GM21717 (cell line): ENCODE data around the gene KLHDC8A.
"Not testable (repeated sequence)": the region's sequence is repeated elsewhere in the genome, so short reads cannot be mapped to it uniquely, and the experiment has no call there.

Experiments used
- ATAC-seq: cut with Tn5 transposase; IDR thresholded peaks from one replicate; pipeline ENCODE4 v1.9.1; 2021; ENCODE audit warnings: mild to moderate bottlenecking, moderate library complexity; ENCODE audit not compliant: unreplicated experiment

Gene KLHDC8A

GRCh38 chr1:205298191-205298994 lies 58.3 kb downstream of the KLHDC8A start:
- no peak for ATAC-seq

DNA sequence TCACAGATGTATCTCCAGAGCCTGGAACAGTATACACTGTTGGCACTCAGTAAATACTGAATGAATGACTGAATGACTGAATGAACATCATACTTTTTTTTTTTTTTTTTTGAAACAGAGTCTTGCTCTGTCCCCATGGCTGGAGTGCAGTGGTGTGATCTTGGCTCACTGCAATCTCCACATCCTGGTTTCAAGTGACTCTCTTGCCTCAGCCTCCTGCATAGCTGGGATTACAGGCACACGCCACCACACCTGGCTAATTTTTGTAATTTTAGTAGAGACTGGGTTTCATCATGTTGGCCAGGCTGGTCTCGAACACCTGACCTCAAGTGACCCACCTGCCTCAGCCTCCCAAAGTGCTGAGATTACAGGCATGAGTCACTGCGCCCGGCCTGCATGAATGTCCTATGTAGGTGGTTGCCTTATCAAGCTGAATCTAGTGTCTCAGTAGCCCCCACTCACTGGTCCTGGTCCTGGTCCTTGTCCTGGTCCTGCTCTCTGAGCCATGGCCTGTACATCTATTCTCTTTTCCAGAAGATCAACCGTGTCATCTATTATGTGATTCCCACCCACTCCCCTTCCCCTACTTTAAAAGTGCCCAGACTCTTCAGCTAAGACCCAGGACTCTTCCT lies 59.1 kb downstream of the KLHDC8A start:
- ATAC-seq, result not testable (repeated sequence)

DNA sequence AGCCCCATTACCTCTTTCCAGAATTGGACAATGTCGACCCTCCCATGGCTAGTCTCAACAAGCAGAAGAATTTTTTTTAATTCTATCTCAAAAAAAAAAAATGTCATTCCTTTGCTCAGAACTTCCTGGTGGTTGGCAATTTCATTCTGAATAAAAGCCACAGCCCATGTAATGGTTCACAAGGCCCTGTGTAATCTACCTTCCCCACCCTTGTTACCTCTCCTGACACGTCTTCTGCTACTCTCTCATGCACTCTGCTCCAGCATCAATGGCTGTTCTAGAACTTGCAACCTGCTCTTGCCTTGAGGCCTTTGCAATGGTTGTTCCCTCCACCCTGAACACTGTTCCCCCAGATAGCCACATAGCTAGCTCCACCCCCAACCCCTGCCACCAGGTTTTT lies 60.6 kb downstream of the KLHDC8A start:
- no peak for ATAC-seq

- ATAC-seq, result no peak
These were observed 61.8 kb downstream of the KLHDC8A start for GRCh38 chr1:205294934-205295333.

DNA sequence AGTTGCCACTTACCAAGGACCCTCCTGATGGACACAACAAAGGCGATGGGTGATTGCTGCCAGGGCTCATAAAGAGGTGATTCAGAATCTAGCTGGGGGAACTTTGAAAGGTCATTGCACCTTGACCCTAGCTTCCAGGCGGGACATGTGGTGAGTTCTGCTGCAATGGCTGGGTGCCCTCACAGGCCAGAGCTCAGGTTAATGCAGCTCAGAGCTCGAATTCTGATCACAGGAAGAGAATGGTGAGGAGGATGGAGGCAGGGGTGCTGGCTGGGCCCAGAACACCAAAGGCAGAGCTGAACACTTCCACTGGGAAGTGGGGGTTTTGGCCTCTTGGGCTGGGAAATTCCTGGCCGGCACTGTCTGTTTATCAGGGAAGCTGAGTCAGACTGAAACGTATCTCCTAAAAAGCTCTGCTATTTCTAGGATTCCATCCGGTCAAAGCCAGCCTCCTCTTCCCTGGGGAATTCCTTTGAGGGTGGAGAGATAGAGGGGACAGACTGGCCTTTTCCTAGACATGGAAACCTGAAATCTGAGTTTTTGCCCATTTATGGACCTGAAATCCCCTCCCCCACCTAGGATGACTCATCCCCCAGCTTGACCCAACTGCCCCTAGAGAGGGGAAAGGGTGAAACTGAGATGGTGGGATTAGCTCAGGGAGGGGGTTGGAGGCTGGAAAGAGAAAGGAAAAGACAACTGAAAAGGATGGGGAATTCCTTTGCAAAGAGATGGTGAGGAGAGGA lies 62.4 kb downstream of the KLHDC8A start:
- ATAC-seq, result no peak

- no peak for ATAC-seq
These were observed 63.2 kb downstream of the KLHDC8A start for GRCh38 chr1:205293350-205294074.

GRCh38 chr1:205291596-205291995 lies 65.1 kb downstream of the KLHDC8A start:
- ATAC-seq, result no peak

DNA sequence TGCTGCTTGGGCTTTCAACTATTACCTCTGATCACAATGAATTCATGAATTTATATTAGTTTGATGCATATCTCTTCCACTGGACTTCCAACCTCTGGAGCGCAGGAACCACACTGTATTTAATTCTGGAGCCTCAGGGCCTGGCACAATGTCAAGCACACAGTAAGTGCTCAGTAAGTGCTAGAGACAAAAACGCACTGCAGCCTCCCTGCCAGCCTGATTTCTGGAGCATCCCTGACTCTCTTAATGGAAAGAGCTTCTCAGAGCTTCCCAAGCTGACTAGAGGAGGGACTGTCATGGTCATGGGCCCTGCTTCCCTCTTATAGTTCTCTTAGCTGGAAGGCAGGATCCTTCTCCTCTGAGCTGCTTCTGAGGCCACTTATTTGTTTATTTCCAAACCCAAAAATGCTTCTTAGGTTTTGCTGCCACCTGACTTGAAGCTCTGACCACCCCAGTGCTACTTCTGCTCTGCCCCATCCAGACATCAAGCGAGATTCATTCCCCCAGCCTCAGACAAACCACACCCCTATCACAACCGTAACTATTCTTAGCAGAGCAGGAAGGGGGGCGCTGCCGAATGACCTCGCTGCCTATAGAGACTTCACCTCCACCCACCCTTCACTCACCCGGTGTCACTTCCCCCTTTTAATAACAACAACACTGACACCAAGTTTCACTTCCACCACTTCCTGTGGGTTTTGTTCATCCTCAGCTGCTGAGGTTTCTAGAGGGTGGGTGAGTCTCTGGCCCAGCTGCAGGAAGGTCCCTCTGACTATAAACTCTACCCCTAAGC lies 68.8 kb downstream of the KLHDC8A start:
- ATAC-seq, result peak; percentile 84

GRCh38 chr1:205287076-205287475 lies 69.6 kb downstream of the KLHDC8A start:
- no peak for ATAC-seq

DNA sequence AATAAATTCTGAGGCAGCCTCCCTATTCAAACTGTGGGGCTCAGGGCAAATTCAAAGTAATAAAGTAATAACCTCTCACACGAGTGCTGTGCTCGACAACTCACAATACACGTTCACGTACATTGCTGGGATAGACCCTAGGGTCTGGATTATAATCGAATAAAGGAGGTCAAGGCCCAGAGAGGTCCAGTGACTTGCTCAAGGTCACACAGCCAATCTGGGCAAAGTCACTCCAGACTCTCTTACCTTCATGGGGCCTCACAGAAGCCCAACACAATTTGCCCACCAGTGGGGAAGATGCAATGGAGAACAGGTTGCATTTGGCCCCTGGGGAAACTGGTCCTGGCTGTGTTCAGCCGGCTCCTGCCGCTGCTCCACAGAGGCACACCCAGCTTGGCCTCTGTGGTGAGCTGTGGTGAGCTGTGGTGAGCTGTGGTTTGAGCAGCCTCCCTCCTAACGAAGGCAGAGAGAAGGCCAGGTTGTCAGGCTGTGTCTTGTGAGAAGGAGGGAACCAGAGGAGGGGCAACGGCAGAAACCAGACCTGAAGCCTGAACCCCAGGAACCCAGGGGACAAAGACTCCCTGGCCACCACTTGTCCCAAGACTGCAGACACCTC lies 70.3 kb downstream of the KLHDC8A start:
- ATAC-seq, result peak; percentile 39
